ENCODE results near the gene CDCA7. TPM values are rescaled to one million over a fixed set of nuclear protein-coding genes. Genes with fewer than 3 reads are reported as not detected.
"Not testable (repeated sequence)": the region's sequence is repeated elsewhere in the genome, so short reads cannot be mapped to it uniquely, and the experiment has no call there.

CDCA7 gene
- total RNA-seq = 10 to 100 TPM; 22.8 to 28.3 TPM
- long read RNA-seq, transcript CDCA7-202 (9 exons, 2,500 nt) = major isoform, 19 of 31 reads
- long read RNA-seq, partial matches to known transcripts = 3 of 31 reads
- long read RNA-seq, other reads (novel, unspliced or antisense) = 5 of 31 reads

GRCh38 chr2:173354582-173355131, at the start of gene CDCA7:
TSS of gene CDCA7 (plus strand) at chr2:173354872. CDS start at chr2:173354964, 92 bp downstream.
- DNase-seq (peak; percentile 64 to 79), ATAC-seq (peak; percentile 86)
- intact Hi-C loops (cut with DNase I, micrococcal nuclease) = no loop called here

- DNase-seq = no peak
- intact Hi-C loops (cut with DNase I, micrococcal nuclease) = no loop called here
- ATAC-seq = no peak
Observed at GRCh38 chr2:173305303-173305702, 49.4 kb upstream of the CDCA7 start.

GRCh38 chr2:173307293-173307692, 47.4 kb upstream of the CDCA7 start:
- intact Hi-C loops (cut with DNase I, micrococcal nuclease) = no loop called here

GRCh38 chr2:173309370-173309769, 45.3 kb upstream of the CDCA7 start:
- intact Hi-C loops (cut with DNase I, micrococcal nuclease); ATAC-seq; DNase-seq: not testable (repeated sequence)

More at GRCh38 chr2:173307293-173307692, 47.4 kb upstream of the CDCA7 start:
- DNase-seq (no peak), ATAC-seq (no peak)

- intact Hi-C loops (cut with DNase I, micrococcal nuclease) = no loop called here
- ATAC-seq = peak; percentile 86
- no peak for DNase-seq
Observed at GRCh38 chr2:173311844-173312606, 42.6 kb upstream of the CDCA7 start.

DNA sequence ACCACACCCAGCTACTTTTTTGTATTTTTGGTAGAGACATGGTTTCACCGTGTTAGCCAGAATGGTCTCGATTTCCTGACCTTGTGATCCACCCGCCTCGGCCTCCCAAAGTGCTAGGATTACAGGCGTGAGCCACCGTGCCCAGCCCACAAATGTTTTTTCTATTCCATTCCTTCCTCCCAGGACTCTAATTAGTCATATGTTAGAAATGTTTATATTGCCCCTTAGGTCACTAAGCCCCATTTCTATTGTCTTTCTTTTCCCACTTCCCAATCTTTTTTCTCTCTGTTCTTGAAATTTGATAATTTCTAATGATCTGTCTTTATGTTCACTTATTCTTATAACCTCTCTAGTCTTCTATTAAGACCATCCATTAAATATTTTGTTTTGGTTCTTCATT, 31.3 kb upstream of the CDCA7 start:
- ATAC-seq (no peak), DNase-seq (no peak)
- intact Hi-C loops (cut with DNase I, micrococcal nuclease) = no loop called here

DNA sequence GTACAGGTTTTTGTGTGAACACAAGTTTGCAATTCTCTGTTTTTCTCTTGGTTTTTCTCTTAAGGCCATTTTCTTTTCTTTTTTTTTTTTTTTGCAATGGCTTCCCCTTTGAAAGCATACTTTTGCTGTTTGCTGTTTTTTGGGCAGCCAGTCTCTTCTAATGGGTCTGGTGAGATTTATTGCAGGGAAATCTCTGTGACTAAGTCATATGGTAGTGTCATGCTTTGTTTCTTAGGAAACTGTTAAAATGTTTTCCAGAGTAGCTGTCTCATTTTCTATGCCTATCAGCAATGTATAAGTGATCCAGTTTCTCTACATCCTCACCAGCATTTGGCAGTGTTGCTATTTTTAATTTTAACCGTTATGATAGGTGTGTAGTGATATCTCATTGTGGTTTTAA, 27.9 kb upstream of the CDCA7 start:
- intact Hi-C loops (cut with DNase I, micrococcal nuclease) = no loop called here
- ATAC-seq (no peak), DNase-seq (no peak)

DNA sequence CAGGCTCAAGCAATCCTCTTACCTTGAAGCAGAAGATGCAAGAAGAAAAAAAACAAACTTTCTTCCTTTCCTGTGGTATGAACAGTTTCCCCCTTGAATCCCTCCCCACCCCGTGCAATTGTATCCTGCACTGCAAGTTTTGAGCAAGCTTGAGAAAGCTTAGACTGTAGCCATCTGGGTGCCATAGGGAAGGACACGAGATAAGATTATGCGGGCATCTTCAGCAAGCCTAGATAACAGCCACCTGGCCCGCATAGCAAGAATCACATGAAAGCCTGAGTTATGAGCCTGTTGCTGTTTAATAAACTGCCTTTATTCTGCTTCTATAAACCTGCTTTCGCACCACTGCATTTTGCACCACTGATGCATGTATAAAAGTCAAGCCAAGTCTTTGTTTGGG, 27.3 kb upstream of the CDCA7 start:
- intact Hi-C loops (cut with DNase I, micrococcal nuclease) = no loop called here
- DNase-seq = no peak
- no peak for ATAC-seq

GRCh38 chr2:173333003-173333402, 21.7 kb upstream of the CDCA7 start:
- ATAC-seq; intact Hi-C loops (cut with DNase I, micrococcal nuclease); DNase-seq: not testable (repeated sequence)

DNA sequence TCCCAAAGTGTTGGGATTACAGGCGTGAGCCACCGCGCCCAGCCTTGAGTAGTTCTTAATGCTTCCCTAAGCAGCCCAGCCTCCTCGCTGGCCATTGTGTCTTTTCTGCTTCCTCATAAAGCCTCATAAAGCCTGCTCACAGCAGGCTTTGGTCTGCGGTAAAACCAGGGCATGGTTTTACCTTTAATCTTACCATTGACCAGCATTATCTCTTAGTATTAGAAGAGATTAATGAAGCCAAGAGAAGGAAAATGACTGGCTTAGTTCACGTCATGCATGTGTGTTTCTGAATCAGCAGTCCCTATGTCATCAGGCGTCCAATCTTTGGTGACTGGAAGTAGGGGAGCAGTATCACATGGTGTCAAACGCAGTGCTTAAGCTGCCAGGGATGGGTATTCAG, 14.9 kb upstream of the CDCA7 start:
- DNase-seq (no peak), ATAC-seq (no peak)
- intact Hi-C loops (cut with DNase I, micrococcal nuclease) = no loop called here

GRCh38 chr2:173343921-173344320, 10.8 kb upstream of the CDCA7 start:
- ATAC-seq (no peak), DNase-seq (no peak)
- intact Hi-C loops (cut with DNase I, micrococcal nuclease) = no loop called here

GRCh38 chr2:173346035-173346434, 8.6 kb upstream of the CDCA7 start:
- ATAC-seq = no peak
- no peak for DNase-seq
- intact Hi-C loops (cut with DNase I, micrococcal nuclease) = no loop called here

GRCh38 chr2:173347305-173348168, 7.1 kb upstream of the CDCA7 start:
- intact Hi-C loops (cut with DNase I, micrococcal nuclease) = no loop called here
- peak; percentile 51 for ATAC-seq

DNA sequence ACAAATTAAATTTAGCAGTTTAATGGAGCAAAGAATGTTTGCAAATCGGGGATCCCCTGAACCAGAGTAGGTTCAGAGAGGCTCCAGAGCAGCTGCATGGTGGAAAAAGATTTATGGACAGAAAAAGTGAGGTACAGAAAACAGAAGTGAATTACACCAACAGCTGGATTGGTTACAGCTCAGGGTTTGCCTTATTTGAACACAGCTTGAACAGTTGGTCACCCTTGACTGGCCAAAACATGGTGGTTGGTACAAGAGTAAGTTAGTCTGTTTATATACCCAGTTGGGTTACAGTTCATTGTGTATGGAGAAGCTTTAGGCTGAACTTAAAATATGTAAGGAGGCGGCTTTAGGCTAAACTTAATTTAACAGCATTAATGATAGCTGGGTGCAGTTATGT, 5.4 kb upstream of the CDCA7 start:
- intact Hi-C loops (cut with DNase I, micrococcal nuclease) = no loop called here
- DNase-seq = no peak
- ATAC-seq = no peak

More at GRCh38 chr2:173347305-173348168, 7.1 kb upstream of the CDCA7 start:
- no peak for DNase-seq

GRCh38 chr2:173350383-173350782, 4.3 kb upstream of the CDCA7 start:
- no peak for DNase-seq
- ATAC-seq = no peak
- intact Hi-C loops (cut with DNase I, micrococcal nuclease) = no loop called here

GRCh38 chr2:173351879-173352278, 2.8 kb upstream of the CDCA7 start:
- ATAC-seq = no peak
- DNase-seq = no peak
- intact Hi-C loops (cut with DNase I, micrococcal nuclease) = no loop called here

DNA sequence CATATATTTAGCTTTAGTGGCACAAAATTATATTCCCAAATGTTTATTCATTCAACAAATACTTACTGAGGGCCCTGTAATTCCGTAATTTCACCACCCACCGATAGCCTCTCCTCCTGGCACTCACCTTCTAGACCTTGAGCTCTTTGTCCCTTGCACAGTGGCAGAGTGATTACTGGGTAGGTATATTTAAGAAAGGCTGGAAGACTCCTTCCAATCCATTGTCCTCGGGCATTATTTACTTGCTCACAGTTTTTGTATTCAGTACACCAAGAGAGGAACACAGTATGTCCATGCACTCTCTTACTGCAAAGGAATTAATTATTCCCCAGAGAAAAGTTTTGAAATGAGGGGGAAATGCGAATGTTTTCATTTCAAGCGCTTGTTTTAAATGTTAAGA, 1.1 kb upstream of the CDCA7 start:
- DNase-seq (no peak), ATAC-seq (peak; percentile 20)
- intact Hi-C loops (cut with DNase I, micrococcal nuclease) = no loop called here

- ATAC-seq (peak; percentile 32), DNase-seq (no peak)
- intact Hi-C loops (cut with DNase I, micrococcal nuclease) = no loop called here
Observed at GRCh38 chr2:173354073-173354581, 545 bp upstream of the CDCA7 start.

- intact Hi-C loops (cut with DNase I, micrococcal nuclease) = no loop called here
- ATAC-seq (peak; percentile 65), DNase-seq (peak; percentile 40 to 67)
Observed at GRCh38 chr2:173355132-173355865, 627 bp downstream of the CDCA7 start.
